Measurements from ENCODE around the gene CAPZA1.
A peak's percentile ranks its signal among the peaks of the same experiment; 100 is the strongest.

The CAPZA1 gene

DNA sequence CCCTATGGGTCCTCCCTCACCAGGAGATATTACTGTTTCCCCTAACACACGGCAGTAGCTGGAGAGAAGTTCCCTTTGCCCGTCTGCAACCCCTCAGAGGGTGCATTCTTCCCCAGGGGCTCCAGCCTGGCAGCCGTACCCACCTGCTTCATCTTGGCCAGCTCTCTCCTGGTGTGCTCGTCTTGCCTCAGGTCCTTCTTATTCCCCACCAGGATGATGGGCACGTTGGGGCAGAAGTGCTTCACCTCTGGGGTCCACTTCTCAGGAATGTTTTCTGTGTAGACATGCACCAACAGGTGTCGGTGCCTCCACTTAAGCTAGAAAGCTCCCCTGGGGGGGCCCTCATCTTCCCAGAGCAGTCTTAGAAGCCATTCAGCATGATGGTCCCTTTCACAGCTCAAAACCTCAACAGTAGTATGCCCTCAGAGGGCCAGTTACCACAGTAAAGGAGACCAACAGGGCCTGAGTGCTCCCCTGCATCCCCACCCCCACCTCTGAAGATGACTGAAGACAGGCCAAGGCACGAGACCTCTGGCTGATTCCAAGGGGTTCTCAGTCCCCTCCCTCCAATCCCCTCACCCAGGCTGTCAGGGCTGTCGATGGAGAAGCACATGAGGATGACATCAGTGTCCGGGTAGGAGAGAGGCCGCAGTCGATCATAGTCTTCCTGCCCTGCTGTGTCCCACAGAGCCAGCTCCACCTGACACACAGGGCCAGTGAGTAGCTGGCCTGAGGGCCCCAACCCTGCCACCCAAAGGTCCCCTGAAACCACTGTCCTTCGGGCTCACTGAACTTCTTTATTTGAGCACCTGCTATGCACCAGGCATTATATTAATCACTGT is 83.0 kb downstream of the CAPZA1 start:
- DNase-seq, result no peak

DNA sequence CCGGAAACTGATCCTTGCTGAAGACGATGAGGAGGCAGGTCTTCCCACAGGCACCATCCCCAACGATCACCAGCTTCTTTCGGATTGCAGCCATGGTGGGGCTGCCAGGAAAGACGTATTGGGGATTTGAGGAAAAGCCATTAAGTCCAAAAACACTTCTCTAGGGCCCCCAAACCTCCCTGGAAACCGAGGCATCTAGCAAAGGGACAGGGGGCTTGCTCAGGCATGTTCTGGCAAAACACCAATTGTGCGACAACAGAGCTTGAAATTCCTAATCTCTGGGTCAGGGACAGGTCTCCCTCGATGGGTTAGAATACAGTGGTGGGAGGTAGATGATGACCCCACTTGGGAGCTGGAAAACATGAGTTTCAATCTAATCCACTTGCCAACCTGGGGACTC is 84.1 kb downstream of the CAPZA1 start:
- DNase-seq, result no peak

DNA sequence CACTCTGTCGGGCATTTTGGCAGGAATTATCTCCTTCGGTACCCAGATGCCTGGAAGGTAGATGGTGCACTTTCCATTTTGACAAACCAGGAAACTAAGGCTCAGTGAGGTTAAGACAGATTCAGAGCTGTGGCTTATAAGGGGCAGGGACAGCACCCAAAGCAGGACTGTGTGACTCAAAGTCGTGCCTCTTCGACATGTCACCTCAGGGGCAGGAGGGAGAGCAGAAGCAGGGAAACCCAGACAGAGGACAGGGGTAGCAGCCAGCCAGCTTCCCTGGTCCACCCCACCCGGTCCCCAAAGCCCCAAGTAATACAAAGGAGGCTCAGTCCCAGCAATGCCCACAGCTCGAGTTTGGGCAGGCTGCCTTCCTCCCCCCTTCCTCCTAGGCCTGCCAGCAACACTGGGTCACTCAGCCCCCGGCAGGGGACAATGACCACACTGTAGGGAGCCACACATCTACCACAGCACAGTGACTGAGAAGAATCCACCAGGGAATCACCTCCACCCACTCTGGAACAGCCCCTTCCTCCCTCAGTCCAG is 84.8 kb downstream of the CAPZA1 start:
- no peak for DNase-seq

DNA sequence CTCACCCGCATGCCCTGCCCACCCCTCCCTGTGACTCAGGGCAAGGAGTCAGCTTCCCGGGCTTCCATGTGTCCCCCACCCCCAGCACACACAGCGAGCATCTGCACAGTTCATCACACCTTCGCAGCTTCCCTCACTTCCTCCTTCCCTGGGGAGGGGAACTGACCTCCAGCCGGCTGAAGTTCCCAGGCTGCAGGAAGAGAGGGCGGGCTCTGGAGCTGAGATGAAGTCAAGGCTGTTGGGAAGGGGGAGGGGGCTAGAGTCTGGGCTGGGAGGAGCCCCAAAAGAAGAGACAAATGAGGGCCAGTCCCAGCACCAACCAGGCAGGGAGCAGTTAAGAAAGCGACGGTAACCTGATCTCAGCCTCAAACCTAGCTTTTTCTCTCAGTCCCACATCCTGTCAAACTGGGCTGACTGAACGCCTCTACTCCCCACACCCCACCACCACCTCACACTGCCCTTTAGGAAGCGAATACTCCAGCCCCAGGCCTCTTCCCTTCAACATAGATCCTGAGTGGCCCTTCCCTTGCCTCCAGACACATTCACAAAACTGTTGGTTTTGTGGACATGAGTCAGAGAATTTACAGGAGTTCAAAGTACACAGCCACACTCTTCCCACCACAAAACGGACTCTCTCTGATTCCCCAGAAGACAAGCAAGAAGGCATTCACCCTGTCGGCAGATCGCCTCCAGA is 85.4 kb downstream of the CAPZA1 start:
- peak in 1 of 4 experiments; percentile 10 for DNase-seq

DNA sequence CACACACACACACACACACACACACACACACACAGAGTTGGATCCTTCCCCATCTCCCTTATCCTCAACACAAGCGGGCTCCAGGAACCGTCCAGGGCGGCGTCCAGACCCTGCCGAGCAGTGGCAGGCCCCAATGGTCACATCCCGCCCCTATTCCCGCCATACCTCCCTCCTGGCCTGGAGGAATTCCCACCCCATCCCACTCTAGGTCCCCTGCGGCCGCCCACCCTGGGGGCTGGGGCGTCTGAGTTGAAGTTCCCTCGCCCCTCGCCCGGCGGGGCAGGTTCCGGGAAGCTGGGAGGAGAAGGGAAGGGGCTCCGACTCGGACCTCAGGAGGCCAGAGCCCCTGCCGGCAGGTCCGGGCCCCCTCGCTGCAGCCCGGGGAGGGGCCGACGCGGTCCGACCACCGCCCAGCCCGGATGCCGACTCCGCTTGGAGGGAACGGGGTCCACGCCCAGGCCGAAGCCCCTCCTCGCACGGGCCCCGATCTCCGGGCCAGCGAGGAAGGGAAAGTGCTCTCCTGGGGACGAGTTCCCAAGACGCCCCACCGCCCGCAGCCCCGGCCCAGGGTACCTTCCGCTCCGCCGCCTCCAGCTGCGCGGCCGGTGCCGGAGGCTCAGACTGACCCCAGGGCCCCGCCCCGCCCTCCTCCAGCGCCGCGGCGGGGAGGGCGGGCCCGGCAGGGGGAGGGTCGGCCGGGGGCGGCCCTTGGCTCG is 87.0 kb downstream of the CAPZA1 start, which contains the start of gene RHOC:
Gene RHOC (minus strand): TSS at position 623 of the 716 bp plus-strand sequence. CDS start 3,328 bp downstream, outside the sequence.
- peak in 1 of 4 experiments; percentile 24 for DNase-seq

DNA sequence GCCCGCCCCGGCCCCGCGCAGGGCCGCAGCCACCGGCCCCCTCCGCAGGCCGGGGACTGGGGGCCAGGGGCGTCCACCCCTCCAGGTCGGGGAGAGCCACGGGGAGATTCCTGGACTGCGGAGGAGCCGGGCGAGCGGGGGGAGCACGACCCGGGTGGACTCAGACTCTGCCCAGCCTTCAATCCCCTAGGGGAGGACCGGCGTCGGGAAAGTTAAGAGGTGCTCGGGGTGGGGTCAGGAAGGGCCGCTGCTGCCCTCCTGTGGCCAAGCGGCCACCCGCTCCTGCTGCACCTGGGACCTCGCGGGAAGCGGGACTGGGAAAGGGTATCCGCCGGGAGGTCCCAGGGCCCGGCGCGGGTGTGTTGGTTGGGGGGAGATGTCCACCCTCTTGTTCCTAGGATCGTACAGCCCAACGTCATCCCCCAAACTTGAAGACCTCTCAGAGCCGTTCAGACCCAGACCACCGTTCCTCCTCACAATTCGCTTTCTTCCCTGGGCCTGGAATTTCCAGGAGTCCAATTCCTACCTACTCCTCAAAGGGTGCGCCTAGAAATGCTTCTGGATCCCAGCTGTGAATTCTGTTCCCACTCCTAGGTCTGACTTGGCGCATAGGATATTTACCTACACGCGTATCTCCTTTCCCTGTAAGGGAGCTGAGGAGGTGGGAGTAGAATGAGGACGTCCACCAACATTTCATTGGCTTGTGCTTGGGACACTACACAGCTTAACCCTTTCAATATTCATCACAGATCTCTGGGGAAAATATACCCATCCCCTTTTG is 87.8 kb downstream of the CAPZA1 start:
- DNase-seq, result peak in 3 of 4 experiments; percentile 17 to 46 (median 18)

DNA sequence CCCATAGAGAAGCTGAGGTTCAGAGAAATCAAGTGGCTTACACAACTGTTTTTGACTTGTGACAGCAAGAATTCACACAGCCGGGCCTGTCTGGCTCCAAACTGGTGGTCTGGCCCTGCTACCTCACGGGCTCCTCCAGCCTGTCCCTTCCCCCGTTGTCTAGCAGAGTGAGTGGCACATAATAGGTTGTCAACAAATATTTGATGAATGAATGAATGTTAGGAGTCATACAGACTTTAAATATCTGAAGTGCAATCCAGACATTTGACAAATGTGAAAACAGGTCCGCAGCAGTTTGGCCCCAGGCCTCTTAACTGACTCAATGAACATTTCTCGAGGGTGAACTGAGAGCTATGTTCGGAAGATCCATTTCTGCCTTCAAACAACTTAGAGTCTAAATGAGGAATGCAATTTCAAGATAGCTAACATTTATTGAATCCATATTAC is 88.4 kb downstream of the CAPZA1 start:
- no peak for DNase-seq

DNA sequence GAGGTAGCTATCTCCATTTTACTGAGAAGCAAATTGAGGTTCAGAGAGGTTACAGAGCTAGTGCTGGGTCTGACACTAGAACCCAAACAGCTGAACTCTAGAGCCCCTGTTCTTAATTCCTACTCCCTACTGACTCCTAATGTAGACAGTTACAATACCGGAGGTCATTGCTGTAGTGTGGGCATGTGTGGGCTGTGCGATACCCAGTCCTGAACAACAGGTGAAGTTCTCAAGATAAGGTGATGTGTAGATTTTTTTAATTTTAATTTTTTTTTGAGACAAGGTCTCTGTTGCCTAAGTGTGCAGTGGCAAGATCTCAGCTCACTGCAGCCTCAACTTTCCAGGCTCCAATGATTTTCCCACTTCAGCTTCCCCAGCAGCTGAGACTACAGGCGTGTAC is 88.9 kb downstream of the CAPZA1 start:
- DNase-seq, result no peak

DNA sequence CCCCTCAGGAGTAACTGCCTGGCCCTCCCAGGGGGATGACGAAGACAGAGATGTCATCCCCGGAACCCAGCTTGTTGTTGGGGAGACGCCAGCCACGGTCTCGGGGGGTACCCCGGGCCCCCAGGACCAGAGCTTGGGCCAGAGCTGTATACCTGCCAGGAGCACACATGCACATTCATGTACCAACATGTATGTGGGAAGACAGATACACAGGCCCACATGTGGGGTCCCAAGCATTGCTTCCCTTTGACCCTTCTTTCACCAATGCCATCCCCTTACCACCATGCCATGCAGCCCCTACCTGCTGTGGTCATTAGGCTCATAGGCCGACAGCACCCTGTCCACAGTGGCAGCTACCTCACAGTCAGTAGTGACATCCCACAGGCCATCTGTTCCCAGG is 90.5 kb downstream of the CAPZA1 start:
- DNase-seq, result no peak

DNA sequence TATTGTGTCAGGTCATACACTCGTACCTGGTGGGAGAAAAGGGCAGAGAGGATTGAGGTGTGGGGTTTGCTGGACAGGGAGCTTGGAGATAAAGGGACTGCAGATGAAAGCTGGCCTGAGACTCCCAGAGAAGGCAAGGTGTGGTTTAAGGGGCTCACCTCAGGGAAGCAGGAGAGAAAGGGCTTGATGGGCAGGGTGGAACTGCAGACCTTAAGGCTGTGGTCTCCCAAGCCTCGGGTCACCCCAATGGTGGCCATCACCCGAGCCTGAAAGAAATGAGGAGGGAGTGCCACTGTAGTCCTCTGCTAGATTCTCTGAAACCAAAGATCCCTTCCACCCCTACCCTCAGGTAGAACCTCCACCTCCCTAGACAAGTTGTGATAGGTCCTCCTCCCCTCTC is 91.0 kb downstream of the CAPZA1 start:
- no peak for DNase-seq

DNA sequence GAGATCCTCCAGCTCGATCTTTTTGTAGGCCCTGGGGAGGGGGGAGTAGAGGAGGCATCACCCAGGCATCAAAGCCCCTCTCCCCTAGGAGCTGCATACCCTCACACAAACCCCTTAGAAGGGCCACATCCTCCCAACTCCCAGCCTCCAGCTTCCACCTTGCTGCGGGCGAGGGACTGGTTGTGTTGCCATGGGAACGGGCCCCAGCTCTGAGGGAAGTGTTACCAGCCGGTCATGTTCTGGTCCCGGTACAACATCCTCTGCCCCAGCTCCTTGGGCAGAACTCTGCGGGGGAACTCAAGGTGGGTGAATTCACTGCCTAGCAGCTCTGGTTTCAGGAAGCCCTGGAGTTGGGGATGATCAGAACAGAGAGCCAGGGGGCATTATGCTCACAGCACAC is 91.4 kb downstream of the CAPZA1 start:
- no peak for DNase-seq

DNA sequence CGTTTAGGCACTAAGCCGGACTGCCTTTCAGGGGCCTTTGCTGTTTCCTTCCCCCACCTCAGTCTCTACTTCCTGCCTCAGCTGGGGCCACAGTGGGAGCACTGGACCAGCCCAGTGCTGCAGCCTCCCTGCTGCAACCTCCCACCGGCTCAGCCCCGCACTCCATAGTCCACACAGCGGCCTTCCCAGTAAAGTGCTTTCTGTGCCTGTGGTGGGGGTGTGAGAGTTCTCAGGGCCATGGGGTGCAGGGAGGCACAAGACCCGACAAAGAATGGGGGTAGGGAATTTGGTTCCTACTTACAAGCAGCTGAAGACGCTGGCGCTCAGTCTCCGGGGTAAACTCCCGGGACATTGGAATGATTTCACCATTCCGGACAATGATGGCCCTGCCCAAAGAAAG is 92.0 kb downstream of the CAPZA1 start:
- DNase-seq, result no peak

DNA sequence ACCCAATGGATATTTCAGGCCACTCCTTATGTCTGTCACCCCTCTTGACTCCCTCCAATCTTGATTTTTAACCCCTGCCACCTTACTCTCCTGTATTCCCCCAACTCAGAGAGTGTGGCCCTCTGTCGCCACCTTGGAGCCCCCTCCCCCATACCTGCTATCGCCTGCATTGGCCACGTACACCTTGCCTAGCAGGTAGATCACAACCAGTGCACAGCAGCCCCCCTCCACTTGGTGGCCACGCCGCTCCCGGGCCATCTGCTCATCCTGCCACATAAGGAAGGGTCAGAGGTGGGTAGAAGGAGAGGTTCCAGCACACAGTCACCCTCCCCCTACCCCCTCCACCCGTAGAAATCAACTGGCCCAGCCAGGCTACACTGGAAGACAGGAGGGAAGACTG is 92.6 kb downstream of the CAPZA1 start:
- no peak for DNase-seq

DNA sequence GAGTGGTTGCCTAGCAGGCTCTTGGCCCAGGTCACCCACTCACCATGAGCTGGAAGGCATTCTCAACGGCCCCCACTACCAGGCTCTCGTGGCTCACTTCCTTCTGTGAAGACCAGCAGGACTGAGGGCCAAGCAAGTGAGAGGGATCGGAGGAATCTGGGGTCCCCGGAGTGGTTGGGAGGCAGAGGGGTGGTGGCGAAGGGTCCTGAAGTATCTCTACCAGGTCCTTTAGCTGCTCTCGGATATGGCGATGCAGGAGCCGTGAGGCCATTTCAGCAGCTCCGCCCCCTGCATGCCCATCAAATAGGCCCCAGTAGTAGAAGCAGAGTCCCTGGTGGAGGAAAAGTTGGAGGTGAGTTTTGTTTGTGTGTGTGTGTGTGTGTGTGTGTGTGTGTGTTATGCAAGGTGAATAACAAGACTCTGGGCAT is 93.1 kb downstream of the CAPZA1 start:
- no peak for DNase-seq

DNA sequence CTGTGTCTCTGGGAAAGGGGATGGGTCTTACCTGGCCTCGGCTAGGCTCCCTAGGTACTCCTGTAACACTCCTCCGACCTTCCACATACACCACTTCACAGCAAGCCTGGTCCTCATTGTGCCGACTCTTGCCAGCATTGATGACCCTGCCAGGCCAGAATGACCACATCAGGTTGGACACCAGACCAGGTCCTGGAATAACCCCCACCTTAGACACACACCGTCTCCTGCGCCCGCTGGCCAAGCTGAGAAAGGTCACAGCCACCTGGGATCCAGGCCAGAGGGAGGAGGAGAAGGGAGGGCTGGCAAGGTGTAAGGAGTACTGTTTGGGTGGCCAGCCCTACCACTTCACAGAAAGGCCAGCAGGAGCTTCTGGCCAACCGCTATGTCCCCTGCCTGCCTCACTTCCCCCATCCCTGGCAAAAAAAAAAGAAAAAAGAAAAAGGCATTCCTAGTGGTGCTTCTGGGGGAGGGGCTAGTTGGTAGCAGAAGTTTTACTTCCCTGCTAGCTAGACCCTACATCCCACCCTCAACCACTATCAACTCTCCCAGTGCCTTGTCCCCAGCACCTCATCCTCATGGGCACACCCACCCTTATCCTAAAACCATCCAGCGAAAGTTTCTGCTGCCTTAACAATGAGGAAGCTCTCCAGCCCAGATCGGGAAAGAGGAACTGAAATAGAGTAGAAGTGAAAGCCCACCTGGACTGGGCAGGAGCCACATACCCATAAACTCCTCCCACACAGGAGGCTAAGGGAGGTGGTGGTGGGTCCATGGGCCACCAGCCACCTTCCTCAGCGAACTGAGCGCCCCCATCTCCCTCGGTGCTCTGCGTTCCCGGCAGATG is 94.1 kb downstream of the CAPZA1 start:
- no peak for DNase-seq

DNA sequence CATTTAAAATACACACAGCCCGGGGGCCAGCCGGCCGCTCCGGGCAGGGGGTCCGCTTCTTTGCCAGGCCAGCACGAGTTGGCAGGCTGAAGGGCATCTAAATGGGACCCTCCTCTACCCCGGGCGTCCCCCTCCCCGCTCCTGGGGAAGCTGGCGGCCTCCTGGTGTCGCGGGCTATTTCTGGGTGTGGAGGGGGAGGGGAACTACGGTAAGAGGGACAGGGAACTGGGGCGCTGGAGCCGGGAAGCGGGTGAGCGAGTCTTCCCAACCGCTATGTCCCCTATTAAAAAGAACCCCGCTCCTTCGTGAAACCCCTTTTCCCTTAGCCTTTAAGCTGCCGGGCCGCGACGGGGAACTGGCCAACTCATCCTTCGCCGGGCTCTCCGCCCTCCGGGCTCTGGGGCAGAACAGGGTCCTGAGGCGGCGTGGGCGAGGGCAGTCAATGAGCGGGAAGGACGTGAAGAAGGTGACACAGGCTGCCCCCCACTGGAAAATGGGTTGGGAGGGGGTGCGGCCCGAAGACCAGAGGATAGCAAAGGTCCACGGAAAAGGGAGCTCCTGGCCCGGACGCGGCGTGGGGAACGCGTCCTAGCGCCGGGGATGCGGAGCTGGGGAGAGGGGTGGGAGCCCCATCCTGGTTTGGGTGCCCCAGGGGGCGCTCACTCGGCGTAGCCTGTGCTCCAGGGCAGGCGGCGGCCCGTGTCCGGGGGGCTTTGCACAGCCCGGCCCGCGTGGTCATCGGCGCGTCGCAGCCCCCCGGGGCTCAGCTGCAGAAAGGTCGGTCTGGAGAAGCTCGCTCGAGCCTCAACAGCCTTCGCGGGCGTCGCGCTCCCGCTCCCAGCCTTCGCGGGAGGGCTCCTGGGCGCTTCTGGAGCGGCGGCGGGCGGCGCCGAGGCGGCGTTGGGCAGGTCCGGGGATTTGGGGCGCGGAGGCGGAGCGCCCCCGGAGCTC is 95.0 kb downstream of the CAPZA1 start:
- DNase-seq, result no peak

DNA sequence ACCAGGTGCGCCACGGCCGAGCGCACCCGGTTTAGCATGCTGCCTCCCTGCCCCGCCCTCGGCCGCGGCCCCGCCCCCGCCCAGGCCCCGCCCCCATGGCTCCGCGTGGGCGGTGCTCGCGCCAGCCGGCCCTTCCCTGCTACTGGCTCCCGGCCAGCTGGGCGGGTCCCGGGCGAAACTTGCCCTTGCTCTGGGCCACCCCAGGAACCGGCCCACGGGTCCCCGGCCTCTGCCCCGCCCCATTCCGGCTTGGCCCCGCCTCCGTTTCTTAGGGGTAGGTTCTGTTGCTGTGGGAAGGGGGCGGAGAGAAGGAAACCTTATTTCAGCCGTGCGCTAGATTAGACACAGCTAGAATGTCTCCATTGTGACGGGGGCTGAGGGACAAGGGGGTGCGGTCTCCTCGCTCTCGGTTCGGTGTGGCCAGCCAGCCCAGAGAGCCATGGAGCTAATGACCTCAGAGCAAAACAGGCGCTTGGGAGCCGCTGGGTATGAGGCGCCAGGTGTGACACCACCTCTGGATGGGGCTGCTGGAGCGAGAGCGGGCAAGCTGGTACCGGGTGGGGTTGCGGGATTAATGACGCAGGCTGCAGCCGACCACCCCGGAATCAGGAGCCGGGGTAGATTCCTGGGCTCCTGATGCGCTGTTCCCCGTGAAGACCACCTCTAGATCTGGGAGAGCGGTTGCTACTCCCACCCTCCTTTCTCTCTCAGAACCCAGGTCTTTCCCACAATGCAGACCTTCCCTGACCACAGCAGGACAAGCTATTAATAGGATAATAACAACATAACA is 95.8 kb downstream of the CAPZA1 start, which contains the start of gene PPM1J:
Gene PPM1J (minus strand): TSS at position 69 of the 790 bp plus-strand sequence. CDS start 31 bp downstream, at position 38.
- DNase-seq, result peak; percentile 67 to 96 (median 80)

DNA sequence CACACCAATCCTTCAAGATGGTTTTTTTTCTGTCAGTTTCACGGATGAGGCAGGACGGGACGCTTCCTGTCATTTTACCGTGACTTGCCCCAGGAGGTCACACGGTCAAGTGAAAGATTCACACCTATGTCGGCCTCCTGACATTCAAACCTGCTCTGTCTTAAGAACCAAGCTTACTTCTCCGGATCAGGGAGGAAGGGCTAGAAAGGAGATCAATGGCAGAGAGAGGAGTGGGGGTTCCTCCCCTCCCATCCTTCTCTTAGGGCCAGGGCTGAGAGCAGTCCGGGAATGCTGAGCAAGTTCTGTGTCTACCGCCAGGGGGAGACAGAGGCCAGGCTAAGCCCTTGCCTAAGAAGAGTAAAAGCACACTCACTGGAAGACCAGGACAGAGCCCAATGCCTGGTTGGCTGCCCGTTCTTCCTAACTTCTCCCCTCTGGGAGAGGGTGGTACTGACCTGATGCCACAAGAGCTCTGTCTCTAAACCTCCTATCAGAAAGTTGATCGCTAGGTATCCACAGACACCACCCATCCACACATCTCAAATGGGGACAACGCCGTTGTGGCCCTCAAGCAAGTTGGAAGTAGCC is 96.6 kb downstream of the CAPZA1 start:
- peak; percentile 45 to 63 (median 52) for DNase-seq

Measured in activated naive CD4-positive, alpha-beta T cell (primary cell).